Activated CD4-positive, alpha-beta T cell treated with anti-CD3 and anti-CD28 coated beads, Interleukin-10, Interleukin-2, amounts not matched to agents 100 ng/mL and 50 ng/mL, durations not matched to agents 16 hours and 8 hours (primary cell): ENCODE results near the gene RUVBL2.

Experiments
- DNase-seq: peaks from one replicate; pipeline ENCODE4 v3.0.0-alpha.2; 2020

Gene RUVBL2

GRCh38 chr19:48989701-48990291, 3.9 kb upstream of the RUVBL2 start:
- no peak for DNase-seq

DNA sequence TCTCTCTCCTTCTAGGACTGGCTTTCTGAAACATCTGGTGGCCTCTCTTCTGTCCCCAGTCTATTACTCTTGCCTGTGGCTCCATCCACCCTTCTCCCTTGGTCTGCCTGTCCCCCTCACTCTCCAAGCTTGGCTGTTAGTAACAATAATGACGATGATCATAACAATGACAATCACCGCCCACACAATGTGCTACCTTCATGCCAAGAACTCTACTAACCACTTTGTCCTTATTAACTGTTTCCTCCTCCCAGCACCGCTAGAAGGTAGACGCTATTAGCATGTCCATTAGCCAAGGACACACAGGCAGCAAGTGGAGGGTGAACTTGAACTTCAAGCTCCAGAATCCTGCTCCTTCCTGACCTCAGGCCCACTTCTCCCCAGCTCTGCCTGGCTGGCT, 3.3 kb upstream of the RUVBL2 start:
- DNase-seq: no peak

DNA sequence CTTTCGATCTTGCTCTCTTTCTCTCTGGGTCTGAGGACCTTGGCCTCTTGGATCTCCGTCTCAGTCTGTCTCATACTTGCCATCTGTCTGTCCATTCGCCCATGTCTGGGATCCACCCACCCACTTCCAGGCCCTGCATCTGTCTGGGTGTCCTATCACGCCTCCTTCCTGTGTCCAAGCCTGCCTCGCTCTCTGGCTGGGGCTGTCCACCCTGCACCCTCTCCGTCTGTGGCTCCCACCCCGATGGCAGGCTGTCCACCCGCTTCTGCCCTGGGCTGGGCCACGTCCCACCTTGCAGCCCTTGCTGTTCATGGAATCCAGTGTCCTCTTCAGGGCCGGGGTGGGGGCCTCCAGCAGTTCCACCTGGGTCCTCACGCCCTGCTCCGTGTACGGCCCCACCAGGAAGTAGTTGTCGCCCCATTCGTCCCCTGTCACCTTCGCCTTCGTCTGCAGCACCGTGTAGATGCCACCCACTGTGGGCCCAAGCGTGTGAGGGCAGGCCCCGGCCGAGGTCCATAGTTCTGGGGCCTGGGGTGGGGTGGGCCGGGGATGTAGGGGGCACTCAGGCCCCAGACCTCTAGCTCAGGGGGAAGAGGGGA, 2.6 kb upstream of the RUVBL2 start:
- DNase-seq: no peak

DNA sequence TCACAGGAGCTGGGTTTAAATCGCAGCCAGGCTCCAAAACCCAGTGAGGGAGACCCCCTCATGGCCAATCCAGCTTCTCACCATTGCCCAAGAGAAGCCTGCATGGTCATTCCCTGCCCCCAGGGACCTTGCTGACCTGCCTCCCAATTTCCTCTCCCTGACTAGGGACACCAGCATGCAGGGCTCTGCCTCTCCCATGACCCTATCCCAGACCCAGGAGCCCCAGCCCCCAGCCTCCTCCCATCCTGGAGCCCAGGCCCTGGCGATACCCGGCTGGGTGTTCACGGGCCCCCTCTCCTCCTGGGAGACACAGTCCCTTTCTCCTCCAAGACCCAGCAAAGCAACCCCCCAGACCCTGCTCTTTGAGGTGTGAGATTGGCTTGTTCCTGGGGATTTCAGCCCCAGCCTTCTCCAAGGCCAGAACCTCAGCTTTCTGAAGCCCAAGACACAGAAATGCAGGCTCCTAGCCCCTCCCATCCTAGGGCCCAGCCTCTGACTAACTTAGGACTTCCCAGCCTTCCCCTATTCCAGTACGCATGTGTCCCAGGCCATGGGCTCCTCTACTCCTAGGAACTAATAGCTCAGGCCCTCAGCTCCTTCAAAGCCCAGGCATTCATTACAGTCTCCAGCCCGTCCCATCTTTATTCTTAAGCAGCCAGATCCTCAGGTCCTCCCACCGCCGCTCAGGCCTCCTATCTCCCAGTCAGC, 1.7 kb upstream of the RUVBL2 start:
- no peak for DNase-seq

GRCh38 chr19:48992581-48993174, 1.0 kb upstream of the RUVBL2 start:
- DNase-seq: no peak

- DNase-seq: no peak
Observed at GRCh38 chr19:48994035-48994386, 324 bp downstream of the RUVBL2 start.

- peak; percentile 63 for DNase-seq
Observed at GRCh38 chr19:48997972-48998371, 4.3 kb downstream of the RUVBL2 start.

- peak; percentile 74 for DNase-seq
Observed at GRCh38 chr19:48999481-49000325, 6.0 kb downstream of the RUVBL2 start.

- DNase-seq: no peak
Observed at GRCh38 chr19:49004133-49004532, 10.4 kb downstream of the RUVBL2 start.

DNA sequence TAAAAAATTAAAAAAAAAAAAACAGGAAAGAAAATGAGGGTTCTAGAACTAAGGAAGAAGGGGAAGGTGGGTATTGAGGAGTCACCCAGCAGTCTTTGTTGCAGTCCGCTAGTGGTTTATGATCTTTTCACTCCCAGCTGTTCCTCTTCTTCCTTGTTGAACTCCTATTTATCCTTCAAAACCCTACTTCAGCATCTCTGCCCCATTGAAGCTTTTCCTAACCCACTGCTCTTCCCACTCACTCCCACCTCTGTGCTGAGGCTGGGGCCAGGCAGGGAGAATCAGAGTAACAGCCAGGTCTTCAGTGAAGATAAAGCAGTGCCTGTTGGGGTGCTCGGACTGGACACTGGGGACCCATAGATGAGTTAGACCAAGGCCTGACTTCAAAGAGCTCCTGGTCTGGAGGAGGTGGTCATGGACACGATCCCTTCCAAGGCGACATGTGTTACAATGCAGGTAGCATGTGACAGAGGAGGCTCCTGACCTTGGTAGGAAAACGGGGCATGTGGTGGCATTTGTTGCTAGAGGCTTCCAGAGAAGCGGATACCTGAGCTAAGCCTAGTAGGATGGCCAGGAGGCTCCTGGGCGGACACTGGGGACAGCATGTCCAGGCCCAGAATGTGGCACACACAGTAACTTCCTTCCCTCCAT, 11.4 kb downstream of the RUVBL2 start:
- DNase-seq: no peak

- no peak for DNase-seq
Observed at GRCh38 chr19:49006905-49007304, 13.2 kb downstream of the RUVBL2 start.

GRCh38 chr19:49009828-49010227, 16.1 kb downstream of the RUVBL2 start:
- DNase-seq: no peak

- DNase-seq: no peak
Observed at GRCh38 chr19:49010453-49010852, 16.8 kb downstream of the RUVBL2 start.

- DNase-seq: no peak
Observed at GRCh38 chr19:49011194-49011593, 17.5 kb downstream of the RUVBL2 start.

- no peak for DNase-seq
Observed at GRCh38 chr19:49014123-49014869, 20.6 kb downstream of the RUVBL2 start.

GRCh38 chr19:49014870-49015255, 21.2 kb downstream of the RUVBL2 start:
- DNase-seq: no peak

DNA sequence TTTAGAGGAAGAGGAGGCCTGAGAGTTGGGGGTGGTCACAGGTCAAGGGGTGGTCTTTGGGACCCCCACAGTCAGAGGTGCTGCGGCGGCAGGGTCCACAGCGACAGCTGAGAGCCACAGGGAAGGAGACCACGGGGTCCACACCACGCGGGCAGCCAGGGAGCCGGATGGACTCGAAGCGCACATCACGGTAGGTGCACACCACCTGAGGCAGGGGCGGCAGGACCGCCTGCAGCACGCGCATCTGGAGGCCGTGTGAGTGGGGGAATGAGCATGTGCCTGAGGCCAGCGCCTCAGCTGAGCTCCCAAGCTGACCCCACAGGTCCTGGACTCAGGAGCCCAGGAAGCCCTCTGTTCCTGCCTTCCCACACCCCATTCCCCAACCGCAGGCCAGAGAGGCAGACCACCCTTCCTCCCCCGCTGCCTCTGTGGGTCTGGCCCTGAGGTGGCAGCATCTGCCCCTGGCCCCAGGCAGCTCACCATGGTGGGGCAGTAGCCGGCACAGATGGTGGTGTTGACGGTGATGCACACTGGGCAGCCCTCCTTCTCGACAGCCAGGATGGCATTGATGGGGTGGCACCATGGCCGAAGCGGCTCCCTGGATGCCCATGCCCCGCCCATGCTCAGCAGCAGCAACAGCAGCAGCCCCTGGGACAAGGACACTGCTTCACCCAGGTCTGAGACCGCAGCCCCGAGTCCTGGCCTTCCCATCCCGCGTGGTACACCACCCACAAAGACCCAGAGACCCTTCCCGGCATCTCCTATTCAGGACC, 22.6 kb downstream of the RUVBL2 start:
- DNase-seq: no peak

DNA sequence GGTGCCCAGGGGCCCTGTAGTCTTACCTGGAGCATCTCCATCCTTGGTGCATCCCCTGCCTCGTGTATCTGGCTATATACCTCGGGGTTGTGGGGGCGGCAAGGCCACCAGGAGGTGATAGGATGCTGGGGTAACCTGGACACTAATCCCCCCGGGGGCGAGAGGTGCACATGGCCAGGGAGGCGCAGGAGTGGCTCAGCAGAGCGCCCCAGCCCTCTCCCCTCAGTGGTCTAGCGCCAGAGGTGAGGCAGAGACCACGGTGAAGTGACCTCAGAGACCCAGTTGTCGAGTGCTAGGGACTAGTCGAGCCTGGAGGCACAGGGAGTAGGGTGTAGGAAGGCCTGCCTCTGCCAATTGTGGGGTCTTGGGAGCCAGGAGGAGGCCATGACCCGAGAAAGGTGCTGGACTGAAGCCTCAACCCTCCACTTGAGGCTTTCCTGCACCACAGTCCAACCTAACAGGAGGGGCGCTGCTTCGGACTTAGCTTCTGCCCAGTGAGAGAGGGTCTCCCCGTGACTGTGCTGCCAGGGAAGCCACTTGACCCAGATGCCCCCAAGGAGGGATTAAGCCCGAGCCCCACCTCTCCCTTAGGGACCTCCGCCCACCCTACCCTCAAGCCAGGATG, 23.5 kb downstream of the RUVBL2 start, which contains the start of gene LHB:
LHB (minus strand) TSS at position 51 of the 625 bp plus-strand sequence; CDS start at position 41, 10 bp downstream.
- no peak for DNase-seq

GRCh38 chr19:49017666-49018351, 24.1 kb downstream of the RUVBL2 start:
- DNase-seq: peak; percentile 70
